ENCODE measurements around the gene MANSC1.
"Not testable (repeated sequence)": the region's sequence is repeated elsewhere in the genome, so short reads cannot be mapped to it uniquely, and the experiment has no call there.

Gene MANSC1

GRCh38 chr12:12319451-12320183 is 30.4 kb downstream of the MANSC1 start:
- no peak for DNase-seq

GRCh38 chr12:12315838-12316237 is 34.2 kb downstream of the MANSC1 start:
- no peak for DNase-seq

GRCh38 chr12:12310695-12311094 is 39.3 kb downstream of the MANSC1 start:
- not testable (repeated sequence) for DNase-seq

- DNase-seq = no peak
Measured at GRCh38 chr12:12305568-12306300, 44.3 kb downstream of the MANSC1 start.

GRCh38 chr12:12302976-12303375 is 47.1 kb downstream of the MANSC1 start:
- no peak for DNase-seq

GRCh38 chr12:12301122-12301521 is 48.9 kb downstream of the MANSC1 start:
- no peak for DNase-seq

- no peak for DNase-seq
Measured at GRCh38 chr12:12297201-12297830, 52.7 kb downstream of the MANSC1 start.

GRCh38 chr12:12294215-12295005 is 55.6 kb downstream of the MANSC1 start:
- DNase-seq = no peak

GRCh38 chr12:12290206-12290605 is 59.8 kb downstream of the MANSC1 start:
- DNase-seq = no peak

- DNase-seq = no peak
Measured at GRCh38 chr12:12286441-12286840, 63.6 kb downstream of the MANSC1 start.

- DNase-seq = no peak
Measured at GRCh38 chr12:12282761-12283425, 67.1 kb downstream of the MANSC1 start.

- DNase-seq = no peak
Measured at GRCh38 chr12:12282202-12282601, 67.8 kb downstream of the MANSC1 start.

- no peak for DNase-seq
Measured at GRCh38 chr12:12281134-12281533, 68.9 kb downstream of the MANSC1 start.

GRCh38 chr12:12278899-12279298 is 71.1 kb downstream of the MANSC1 start:
- no peak for DNase-seq

Data from activated T-cell treated with anti-CD3 and anti-CD28 coated beads, Interleukin-2, amount 50 U/mL, for 1 hour (primary cell).